ENCODE results near the gene TAOK3. TPM values are rescaled to one million over a fixed set of nuclear protein-coding genes. Genes with fewer than 3 reads are reported as not detected.

The TAOK3 gene
- total and polyA plus RNA-seq, 10 of the 15 experiments (the other 5 are each of a cell fraction or from before 2014, with no cell fraction given), result 41.3 to 131 (median 57.8) TPM

DNA sequence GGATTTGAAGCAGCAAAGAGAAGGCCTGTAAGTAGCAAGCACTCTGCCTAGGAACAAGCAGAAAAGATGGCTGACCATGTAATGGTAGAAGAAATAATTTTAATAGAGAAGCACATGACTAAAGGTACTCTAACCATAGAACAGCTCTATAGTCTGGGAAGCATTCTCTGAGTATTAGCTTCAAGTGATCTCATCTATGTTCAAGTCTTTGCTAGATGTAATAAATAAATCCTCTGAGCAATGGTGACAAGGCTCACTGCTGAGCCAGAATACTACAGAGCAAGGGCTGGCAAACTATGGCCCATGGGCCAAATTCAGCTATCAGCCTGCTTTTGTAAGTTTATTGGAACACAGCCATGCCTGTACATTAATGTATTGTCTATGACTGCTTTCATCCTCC, 152.0 kb downstream of the TAOK3 start:
- no peak overlapping the region for H2AFZ ChIP-seq (ENCODE audit: control insufficient read depth, low read depth, low read length)
- no peaks in the 10 kb centered on the region for H4K20me1 ChIP-seq (ENCODE audit: control insufficient read depth, insufficient read depth)
- BruUV-seq (replicated peaks), result no TSS peak
- ATAC-seq (peak; percentile 46), FAIRE-seq (no peak), DNase-seq (ENCODE audit: low read depth, low spot score) (no peak)
- H3K27me3 ChIP-seq (replicated peaks in 1 of 2; ENCODE audit: control insufficient read depth in 2 of 2, insufficient read depth in 2 of 2, low read length in 1 of 2), result no peaks in the 10 kb centered on the region
- no peak for TF ChIP-seq ELK1 (IDR thresholded peaks at IDR 0.05; ENCODE audit: low read depth, low read length)
- peak; percentile 29 for TF ChIP-seq BCL3 (IDR thresholded peaks at IDR 0.05; ENCODE audit: borderline replicate concordance, insufficient read depth, low read depth, low read length, poor library complexity, severe bottlenecking)
- no peak overlapping the region for H3K4me3 ChIP-seq
- H3K4me1 ChIP-seq (ENCODE audit: control insufficient read depth, insufficient read depth, low read length), result peaks cover 5% of the 10 kb centered on the region
- H3K9me3 ChIP-seq (replicated peaks; ENCODE audit: control insufficient read depth, insufficient read depth, low read length), result no peaks in the 10 kb centered on the region; the same call in 1 of the 3 replicates
- RAD21 ChIA-PET (ENCODE audit: unreplicated experiment), result interaction anchor here (2.1 kb wide), 1 partner anchor 155 kb away, joined by 10 read pairs; the partner anchor contains the start of gene SUDS3
- POLR2A ChIA-PET, result interaction anchor here (0.7 to 0.9 kb wide), 2 partner anchors 138 to 156 kb away, joined by 3 to 5 read pairs; partner anchors contain the start of gene SUDS3
- SMC1A ChIA-PET (ENCODE audit: uncharacterized antibody, unreplicated experiment), result interaction anchor here (0.9 to 2.5 kb wide), 6 partner anchors 11 to 153 kb away, joined by 3 to 10 read pairs (median 3); no protein-coding TSS in a partner anchor
- no peaks in the 10 kb centered on the region for H3K79me2 ChIP-seq (ENCODE audit: control insufficient read depth, insufficient read depth, low read length)
- CTCF ChIA-PET, result interaction anchor here (0.8 to 5.0 kb wide), 5 partner anchors 17 to 156 kb away, joined by 3 to 24 read pairs (median 4); partner anchors contain the start of gene SUDS3
- in situ Hi-C loops (cut with MboI), result no loop called here
- no peak overlapping the region for H3K27ac ChIP-seq (ENCODE audit: control insufficient read depth, insufficient read depth)
- H3K9ac ChIP-seq (ENCODE audit: control insufficient read depth, insufficient read depth, low read length), result no peak overlapping the region
- peaks cover 0 to 6% of the 10 kb centered on the region in 2 experiments; a peak in 1 of 4 replicates for H3K36me3 ChIP-seq (ENCODE audit: control insufficient read depth in 2 of 2, insufficient read depth in 2 of 2, low read length in 1 of 2)
- intact Hi-C loops (cut with micrococcal nuclease; ENCODE audit: unreplicated experiment), result no loop called here
- H3K4me2 ChIP-seq (ENCODE audit: control insufficient read depth, insufficient read depth), result no peak overlapping the region
